Smooth muscle cell (in vitro differentiated cells): Measurements from ENCODE around the gene RPS23. TPM values are rescaled to one million over a fixed set of nuclear protein-coding genes. Genes with fewer than 3 reads are reported as not detected.

Experiments
- DNase-seq: peaks from one replicate; lab custom pipeline; 2025; ENCODE audit not compliant: unreplicated experiment; lab: John Stamatoyannopoulos, UW
- H2AFZ ChIP-seq: fragments of 200-600 bp; sonication (generic); 2 replicates; pipeline ENCODE4 v1.6.0; 2016; ENCODE audit warnings: antibody characterized with exemption, low read depth, mild to moderate bottlenecking
- H3F3A ChIP-seq: fragments of 200-600 bp; sonication (generic); 2 replicates; pipeline ENCODE4 v1.6.0; 2017; ENCODE audit warnings: antibody characterized with exemption, low read depth
- H3K27ac ChIP-seq: fragments of 200-600 bp; sonication (generic); 2 replicates; pipeline ENCODE4 v1.5.1; 2016; ENCODE audit warnings: low read depth, mild to moderate bottlenecking
- H3K27me3 ChIP-seq: fragments of 200-600 bp; sonication (generic); 2 replicates; pipeline ENCODE4 v1.6.1; 2016; ENCODE audit warnings: low read depth, mild to moderate bottlenecking
- H3K36me3 ChIP-seq: fragments of 200-600 bp; sonication (generic); 2 replicates; pipeline ENCODE4 v1.5.1; 2016; ENCODE audit warnings: low read depth
- H3K4me1 ChIP-seq: fragments of 200-600 bp; sonication (generic); 2 replicates; pipeline ENCODE4 v1.5.1; 2016; ENCODE audit warnings: low read depth
- H3K4me2 ChIP-seq: fragments of 200-600 bp; sonication (generic); 2 replicates; pipeline ENCODE4 v1.6.0; 2016; ENCODE audit warnings: mild to moderate bottlenecking
- H3K4me3 ChIP-seq: fragments of 200-600 bp; sonication (generic); 2 replicates; pipeline ENCODE4 v1.5.1; 2016; ENCODE audit warnings: mild to moderate bottlenecking
- H3K79me2 ChIP-seq: fragments of 200-600 bp; sonication (generic); 2 replicates; pipeline ENCODE4 v1.6.0; 2016; ENCODE audit warnings: low read depth, mild to moderate bottlenecking
- H3K9ac ChIP-seq: fragments of 200-600 bp; sonication (generic); 2 replicates; pipeline ENCODE4 v1.6.0; 2016; ENCODE audit warnings: low read depth
- H3K9me3 ChIP-seq: fragments of 200-600 bp; sonication (generic); replicated peaks from 2 replicates; pipeline ENCODE4 v1.5.1; 2016; ENCODE audit warnings: low read depth
- H4K20me1 ChIP-seq: fragments of 200-600 bp; sonication (generic); 2 replicates; pipeline ENCODE4 v1.6.0; 2016; ENCODE audit warnings: low read depth
- WGBS: methylation state at CpG from one replicate; pipeline ENCODE4 v1.1.7; 2016; ENCODE audit warnings: low lambda C conversion rate; 5-methylcytosine and 5-hydroxymethylcytosine counted together
- polyA plus RNA-seq: library from polyadenylated mRNA; unstranded; fragments of >200 nt; fragmentation: Nextera tagmentation; extraction: Ambion mirVana; gene quantifications from 2 replicates; pipeline ENCODE4 v1.2.1, GENCODE V29; 2016
- total RNA-seq: library from RNA; depleted of rRNA; stranded (reverse); fragments of >200 nt; gene quantifications from 2 replicates; pipeline ENCODE4 v1.2.3, GENCODE V29; 2014
- TF ChIP-seq, protein P1 (sequence below): fragments of 200-600 bp; sonication (generic); IDR thresholded peaks from 2 replicates; pipeline ENCODE4 v1.5.1; 2017; ENCODE audit warnings: borderline replicate concordance, mild to moderate bottlenecking, antibody characterized with exemption; ENCODE audit not compliant: insufficient read depth, poor library complexity, severe bottlenecking

RPS23 gene
- total and polyA plus RNA-seq, 2 experiments from 2014 or later, result 818 to 3,121 TPM

DNA sequence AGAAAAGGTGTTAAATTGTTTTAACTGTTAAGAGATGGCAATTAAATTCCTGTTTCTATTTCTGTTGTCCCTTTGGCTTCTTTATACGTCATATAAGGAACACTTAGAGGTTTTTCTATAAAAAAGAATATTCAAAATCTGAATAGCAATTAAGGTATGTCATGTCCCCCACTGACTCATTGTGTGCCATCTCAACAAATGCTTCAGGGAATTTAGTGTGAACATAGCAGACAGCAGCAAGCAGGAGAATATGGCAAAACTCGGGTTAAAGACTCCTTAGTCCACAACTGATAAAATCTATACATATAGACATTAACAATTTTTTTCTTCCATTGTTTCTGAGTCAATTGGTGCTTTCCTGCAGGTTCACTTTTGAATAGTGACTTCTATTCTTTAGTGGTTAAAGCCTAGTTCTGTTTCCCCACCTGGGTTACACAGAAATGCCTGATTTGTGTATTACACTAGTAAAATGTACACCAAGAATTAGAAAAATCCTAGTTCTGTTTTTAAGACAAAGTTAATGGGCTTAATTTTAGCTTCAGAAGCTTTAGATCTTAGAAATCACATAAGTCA, 17.9 kb upstream of the RPS23 start:
- H3K27ac ChIP-seq, result no peak overlapping the region
- WGBS, result 85% methylated on average over 2 of the region's 2 CpGs
- H4K20me1 ChIP-seq, result no peaks in the 10 kb centered on the region
- no peak overlapping the region for H3K9ac ChIP-seq
- no peak overlapping the region for H3K4me2 ChIP-seq
- no peaks in the 10 kb centered on the region for H3K9me3 ChIP-seq
- H3K36me3 ChIP-seq, result no peaks in the 10 kb centered on the region
- no peak overlapping the region for H2AFZ ChIP-seq
- no peaks in the 10 kb centered on the region for H3F3A ChIP-seq
- no peak for DNase-seq
- no peaks in the 10 kb centered on the region for H3K79me2 ChIP-seq
- H3K4me3 ChIP-seq, result no peak overlapping the region
- no peaks in the 10 kb centered on the region for H3K27me3 ChIP-seq
- peaks cover 39% of the 10 kb centered on the region for H3K4me1 ChIP-seq
- TF ChIP-seq, protein P1, sequence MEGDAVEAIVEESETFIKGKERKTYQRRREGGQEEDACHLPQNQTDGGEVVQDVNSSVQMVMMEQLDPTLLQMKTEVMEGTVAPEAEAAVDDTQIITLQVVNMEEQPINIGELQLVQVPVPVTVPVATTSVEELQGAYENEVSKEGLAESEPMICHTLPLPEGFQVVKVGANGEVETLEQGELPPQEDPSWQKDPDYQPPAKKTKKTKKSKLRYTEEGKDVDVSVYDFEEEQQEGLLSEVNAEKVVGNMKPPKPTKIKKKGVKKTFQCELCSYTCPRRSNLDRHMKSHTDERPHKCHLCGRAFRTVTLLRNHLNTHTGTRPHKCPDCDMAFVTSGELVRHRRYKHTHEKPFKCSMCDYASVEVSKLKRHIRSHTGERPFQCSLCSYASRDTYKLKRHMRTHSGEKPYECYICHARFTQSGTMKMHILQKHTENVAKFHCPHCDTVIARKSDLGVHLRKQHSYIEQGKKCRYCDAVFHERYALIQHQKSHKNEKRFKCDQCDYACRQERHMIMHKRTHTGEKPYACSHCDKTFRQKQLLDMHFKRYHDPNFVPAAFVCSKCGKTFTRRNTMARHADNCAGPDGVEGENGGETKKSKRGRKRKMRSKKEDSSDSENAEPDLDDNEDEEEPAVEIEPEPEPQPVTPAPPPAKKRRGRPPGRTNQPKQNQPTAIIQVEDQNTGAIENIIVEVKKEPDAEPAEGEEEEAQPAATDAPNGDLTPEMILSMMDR, result no peak

DNA sequence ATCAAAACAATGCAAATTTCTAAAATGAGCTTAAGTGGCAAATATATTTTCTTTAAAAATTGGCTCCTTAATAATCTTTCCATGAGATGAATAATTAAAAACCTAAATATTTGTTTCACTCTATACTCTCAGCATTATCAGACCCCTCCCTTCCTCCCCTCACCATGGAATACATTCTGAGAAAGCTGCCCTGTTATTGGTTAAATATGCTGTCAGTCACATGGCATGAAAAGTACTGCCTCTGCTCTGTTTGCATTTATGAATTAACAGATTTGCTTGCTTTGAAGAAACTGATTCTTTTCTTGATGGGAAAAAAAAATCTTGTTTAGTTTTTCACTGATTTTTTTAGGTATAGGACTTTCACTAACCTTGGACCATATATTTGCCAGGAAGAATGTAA, 17.0 kb upstream of the RPS23 start:
- Histone ChIP-seq H3K9ac (no peak overlapping the region), H3K4me2 (no peak overlapping the region), H3K27ac (no peak overlapping the region), H3K36me3 (no peaks in the 10 kb centered on the region), H3F3A (no peaks in the 10 kb centered on the region), H3K4me3 (no peak overlapping the region), H2AFZ (no peak overlapping the region), H3K9me3 (no peaks in the 10 kb centered on the region), H4K20me1 (no peaks in the 10 kb centered on the region), H3K4me1 (peaks cover 48% of the 10 kb centered on the region), H3K27me3 (no peaks in the 10 kb centered on the region), H3K79me2 (no peaks in the 10 kb centered on the region)
- TF ChIP-seq, protein P1, result no peak
- DNase-seq, result no peak

DNA sequence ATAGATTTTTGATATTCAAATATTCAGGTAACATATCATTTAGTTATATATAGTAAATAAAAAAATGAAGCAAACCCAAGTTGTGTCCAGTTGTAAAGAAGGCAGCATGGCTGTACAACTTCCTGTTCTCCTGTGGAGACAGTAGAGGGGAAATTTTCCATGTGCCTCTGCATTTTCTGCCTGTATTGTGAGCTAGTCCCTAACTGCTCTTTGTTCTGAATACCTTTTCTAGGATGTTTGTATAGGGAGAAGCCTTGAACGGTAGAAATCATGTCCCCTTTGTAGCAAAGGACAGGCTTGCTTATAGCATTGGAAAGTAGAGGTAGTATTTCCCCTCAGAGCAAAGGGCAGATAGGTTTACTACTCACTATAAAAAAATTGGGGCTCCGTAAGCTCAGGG, 13.3 kb upstream of the RPS23 start:
- Histone ChIP-seq H3K9me3 (no peaks in the 10 kb centered on the region), H3K36me3 (no peaks in the 10 kb centered on the region), H3K27ac (no peak overlapping the region), H2AFZ (no peak overlapping the region), H3K4me3 (no peak overlapping the region), H3K4me2 (no peak overlapping the region), H4K20me1 (no peaks in the 10 kb centered on the region), H3K4me1 (peaks cover 52% of the 10 kb centered on the region), H3F3A (no peaks in the 10 kb centered on the region), H3K27me3 (no peaks in the 10 kb centered on the region), H3K9ac (no peak overlapping the region), H3K79me2 (no peaks in the 10 kb centered on the region)
- no peak for DNase-seq
- 88% methylated on average over 2 of the region's 2 CpGs for WGBS
- TF ChIP-seq, protein P1, result no peak

DNA sequence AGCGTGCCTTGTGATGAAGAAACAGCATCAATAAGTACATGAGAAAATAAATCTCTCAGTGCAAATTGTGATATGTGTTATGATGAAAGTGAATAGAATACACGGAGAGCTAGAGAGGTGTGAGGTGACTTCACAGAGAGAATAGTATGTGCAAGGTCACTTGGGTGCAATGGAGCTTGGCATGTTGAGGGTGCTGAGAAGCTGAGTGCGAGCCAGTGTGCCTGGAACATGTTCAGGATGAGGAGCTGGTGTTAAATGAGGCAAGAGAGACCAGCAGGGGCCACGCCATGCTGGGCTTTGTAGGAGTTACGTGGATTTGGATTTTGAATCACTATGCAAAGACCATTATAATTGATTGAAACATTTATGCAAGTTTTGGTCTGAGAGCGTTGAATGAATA, 12.8 kb upstream of the RPS23 start:
- Histone ChIP-seq H3K9ac (no peak overlapping the region), H4K20me1 (no peaks in the 10 kb centered on the region), H2AFZ (no peak overlapping the region), H3K79me2 (no peaks in the 10 kb centered on the region), H3K4me3 (no peak overlapping the region), H3K4me2 (no peak overlapping the region), H3F3A (no peaks in the 10 kb centered on the region), H3K4me1 (peaks cover 47% of the 10 kb centered on the region), H3K27ac (no peak overlapping the region), H3K27me3 (no peaks in the 10 kb centered on the region), H3K9me3 (no peaks in the 10 kb centered on the region), H3K36me3 (no peaks in the 10 kb centered on the region)
- 71% methylated on average over 6 of the region's 6 CpGs for WGBS
- DNase-seq, result no peak
- TF ChIP-seq, protein P1, result no peak
